HG03432 (cell line): ENCODE data around the gene CKAP5.

Experiments used
- ATAC-seq: cut with Tn5 transposase; IDR thresholded peaks from one replicate; pipeline ENCODE4 v1.9.1; 2021; ENCODE audit warnings: mild to moderate bottlenecking, moderate library complexity; ENCODE audit not compliant: unreplicated experiment

Gene CKAP5

GRCh38 chr11:46701078-46701654 lies 144.9 kb downstream of the CKAP5 start:
- ATAC-seq, result peak; percentile 3

DNA sequence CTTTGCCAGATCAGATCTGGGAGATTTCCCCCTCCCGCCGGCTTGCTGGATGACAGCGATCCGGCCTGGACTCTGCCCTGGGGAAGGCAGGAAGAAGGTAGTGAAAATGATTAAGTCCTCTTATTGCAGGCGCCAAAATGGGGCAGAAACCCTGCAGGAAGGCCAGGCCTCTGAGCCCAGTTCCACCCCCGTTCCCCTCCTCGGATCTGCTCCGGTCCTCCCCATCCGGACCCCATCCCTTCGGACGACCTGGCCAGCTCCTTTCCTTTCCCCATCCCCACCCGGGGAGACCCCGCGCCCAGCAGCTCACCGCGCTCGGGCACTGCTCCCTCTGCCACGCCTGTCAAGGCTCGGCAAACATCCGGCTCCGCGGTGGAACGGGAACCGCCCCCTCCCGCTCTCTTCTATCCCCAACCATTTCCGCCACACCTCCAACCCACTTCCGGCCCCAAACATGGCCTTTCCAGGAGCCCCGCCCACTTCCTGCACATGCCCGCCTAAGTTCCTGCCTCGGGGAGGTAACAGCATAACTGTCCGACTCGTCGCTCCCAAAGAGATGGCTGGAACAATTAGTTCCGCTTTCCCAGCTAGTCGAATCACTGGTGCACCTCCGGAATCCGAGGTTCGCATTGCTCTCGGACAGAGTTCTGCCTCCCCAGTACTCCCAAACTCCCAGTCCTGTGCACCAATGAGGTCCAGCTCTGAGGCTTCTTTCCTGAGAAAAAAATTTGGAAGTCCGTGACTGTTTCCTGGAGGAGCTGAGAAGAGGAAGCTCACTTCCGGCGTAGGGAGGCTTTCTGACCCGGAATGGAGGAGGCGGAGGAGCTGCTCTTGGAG lies 145.6 kb downstream of the CKAP5 start, which contains the start of the genes ARHGAP1 and ZNF408:
Gene ARHGAP1, minus strand, starts transcription at position 379 of the 837 bp plus-strand sequence. CDS start 4,512 bp downstream, outside the sequence.
Gene ZNF408, plus strand, starts transcription at position 791 of the 837 bp plus-strand sequence. Its CDS starts 17 bp downstream, at position 808.
- peak; percentile 95 for ATAC-seq

GRCh38 chr11:46698597-46698996 lies 147.5 kb downstream of the CKAP5 start:
- no peak for ATAC-seq

DNA sequence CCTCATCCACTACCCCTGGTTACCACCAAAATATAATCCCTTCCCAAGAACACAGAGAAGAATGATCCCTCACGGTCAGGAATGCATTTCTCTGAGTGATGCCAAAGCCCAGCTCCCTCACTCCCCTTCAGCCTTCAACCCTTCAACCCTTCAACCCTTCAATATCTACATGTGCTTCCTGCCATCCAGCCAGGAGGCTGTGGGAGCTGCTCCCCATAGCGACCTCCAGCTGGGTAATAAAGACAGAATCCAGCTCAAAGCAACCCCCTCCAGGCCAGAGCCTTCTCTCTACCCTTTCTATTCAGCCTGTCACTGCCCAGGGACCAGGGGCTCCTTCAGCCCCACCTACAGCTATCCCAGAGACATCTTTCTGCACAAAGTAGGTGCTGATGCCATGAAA lies 148.4 kb downstream of the CKAP5 start:
- no peak for ATAC-seq

DNA sequence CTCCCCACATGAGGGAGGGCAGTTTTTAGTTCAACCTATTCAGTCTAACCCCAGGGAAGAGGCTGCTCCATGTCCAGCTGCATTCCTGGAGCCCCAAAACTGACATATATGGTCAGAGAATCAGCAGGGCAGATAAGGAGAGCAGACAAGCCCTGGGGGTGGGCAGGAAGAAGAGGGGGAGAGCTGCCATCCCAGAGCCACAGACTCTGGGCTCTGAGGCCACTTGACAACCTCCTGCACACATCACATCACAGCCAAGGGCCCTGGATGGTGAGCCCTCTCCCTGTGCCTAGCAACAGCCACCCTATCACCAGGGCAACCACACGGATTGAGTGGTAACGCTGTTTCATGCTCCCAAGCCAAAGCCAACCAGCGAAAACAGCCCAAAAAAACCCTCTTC lies 148.8 kb downstream of the CKAP5 start:
- ATAC-seq, result no peak

DNA sequence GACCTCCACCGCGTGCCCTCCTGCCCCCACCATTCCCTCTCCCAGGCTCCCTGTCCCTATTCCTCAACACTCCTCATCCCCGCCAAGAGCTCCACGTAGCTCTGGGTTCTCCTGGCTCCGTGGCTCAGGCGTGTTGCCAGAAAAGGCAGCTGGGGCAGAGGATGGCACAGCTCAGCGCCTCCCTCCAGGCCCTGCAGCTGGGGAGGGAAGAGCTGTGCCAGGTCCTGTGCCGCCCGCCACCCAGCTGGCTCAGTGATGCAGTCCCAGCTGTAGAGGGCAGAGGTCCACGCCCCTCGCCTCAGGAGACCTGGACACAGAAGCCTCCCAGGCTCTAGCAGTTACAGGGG lies 149.9 kb downstream of the CKAP5 start:
- ATAC-seq, result no peak

DNA sequence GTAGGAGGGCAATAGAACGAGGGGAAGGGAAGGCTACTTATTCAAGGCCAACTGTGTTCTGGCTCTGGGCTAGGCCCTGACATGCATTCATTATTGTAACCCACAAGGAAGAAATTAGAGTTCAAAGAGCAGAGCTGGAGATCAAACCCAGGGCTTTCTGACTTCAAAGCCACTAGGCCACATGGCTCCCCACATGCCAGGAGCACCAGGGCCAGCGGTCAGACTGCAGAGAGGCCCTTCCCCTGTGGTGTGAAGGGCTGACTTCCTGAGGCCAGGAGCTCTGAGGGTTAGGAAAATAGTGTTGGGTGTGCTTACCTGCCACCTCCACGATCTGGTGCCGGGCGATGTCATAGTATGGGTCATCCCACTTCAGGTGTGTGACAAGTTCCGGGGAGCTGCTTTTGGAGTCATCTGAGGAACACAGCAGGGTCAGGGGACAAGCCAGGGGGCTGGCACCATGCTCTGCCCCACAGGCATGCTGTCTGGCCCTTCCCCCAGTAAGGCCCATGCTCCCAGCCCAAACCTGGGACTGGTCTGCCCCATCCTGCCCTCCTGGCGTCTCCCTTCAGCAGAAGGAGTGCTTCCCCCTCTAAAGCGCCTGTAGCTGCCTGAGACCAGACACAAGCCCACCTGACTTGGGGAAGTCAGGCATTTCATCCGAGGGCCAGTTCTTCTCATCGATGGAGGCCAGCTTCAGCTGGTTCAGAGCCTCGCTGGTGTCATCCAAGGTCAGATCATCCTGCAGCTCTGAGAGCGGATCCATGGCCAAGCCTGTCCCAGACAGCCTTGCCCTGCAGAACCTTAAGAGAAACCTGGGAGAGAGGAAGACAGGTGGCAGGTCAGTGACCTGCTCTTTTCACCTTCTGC lies 150.5 kb downstream of the CKAP5 start:
- ATAC-seq, result no peak

DNA sequence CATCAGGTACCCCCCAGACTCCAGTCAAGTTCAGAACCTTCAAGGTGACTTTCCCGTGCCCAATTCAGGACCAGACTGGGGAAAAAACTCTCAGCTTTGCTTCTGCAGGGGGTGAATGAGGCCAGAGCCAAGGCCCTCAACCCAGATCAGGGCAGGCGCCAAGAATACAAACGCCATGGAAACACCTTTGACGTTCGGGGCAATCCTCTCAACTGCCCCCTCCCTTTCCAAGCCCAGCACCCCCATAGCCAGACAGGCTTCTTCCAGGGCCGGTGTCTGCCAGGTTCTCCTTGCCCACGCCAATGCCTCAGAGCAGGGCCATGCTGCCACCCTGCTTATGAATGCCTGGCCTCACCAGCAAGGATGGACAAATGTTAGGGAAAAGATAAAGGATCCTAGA lies 151.5 kb downstream of the CKAP5 start:
- no peak for ATAC-seq

- no peak for ATAC-seq
These were observed 152.0 kb downstream of the CKAP5 start for GRCh38 chr11:46694072-46694471.

- no peak for ATAC-seq
These were observed 152.5 kb downstream of the CKAP5 start for GRCh38 chr11:46693597-46694012.
